NCI-H1930 (cell line): ENCODE results near the gene VAV2.
"Not testable (repeated sequence)": the region's sequence is repeated elsewhere in the genome, so short reads cannot be mapped to it uniquely, and the experiment has no call there.

Experiments used
- DNase-seq, 2 experiments: peaks; one replicate each; lab custom pipeline; 2025; lab: John Stamatoyannopoulos, UW

Gene VAV2

DNA sequence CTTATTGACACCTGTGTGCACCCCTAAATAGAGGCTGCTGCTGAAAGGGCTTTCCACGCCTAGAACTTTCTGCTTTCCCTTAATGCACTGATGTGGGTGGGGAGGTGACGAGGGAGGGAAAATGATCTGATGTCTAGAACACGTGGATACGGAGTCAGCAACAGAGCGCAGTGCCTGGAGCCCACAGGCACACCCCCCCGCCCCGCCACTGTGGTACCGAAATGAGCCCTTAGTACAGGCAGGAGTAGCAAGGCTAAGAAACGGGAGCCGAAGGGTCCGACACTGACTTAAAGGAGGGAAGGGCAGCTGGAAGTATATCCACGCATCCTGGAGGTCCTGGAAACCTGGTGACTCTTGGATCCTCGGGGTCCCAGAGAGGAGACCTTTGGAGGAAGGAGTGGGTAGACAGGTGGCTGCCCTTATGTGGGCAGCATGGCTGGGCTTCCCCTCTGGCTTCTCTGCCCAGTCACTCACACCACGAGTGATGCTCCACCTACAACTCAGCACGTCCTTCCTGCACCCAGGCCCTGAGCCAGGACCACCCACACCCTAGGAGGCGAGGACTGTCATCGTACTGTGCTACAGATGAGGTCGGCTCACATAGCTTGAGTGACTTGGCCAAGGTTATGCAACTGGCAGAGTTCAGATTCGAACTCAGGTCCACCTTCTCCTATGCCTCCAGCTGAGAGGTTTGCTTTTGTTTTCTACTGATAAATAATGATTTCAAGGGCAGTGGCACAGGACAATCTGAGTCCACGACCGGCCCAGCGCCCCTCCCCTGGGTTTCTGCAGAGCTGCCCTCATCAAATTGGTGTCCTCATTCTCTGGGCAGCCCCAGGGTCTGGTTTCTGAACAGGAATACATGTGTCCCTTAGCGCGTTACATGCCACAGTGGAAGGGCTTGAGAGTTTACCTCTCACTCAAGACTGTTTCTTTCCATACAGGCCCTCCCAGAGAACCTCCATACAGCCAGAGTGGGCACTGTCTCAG, 4.7 kb upstream of the VAV2 start:
- no peak for DNase-seq

DNA sequence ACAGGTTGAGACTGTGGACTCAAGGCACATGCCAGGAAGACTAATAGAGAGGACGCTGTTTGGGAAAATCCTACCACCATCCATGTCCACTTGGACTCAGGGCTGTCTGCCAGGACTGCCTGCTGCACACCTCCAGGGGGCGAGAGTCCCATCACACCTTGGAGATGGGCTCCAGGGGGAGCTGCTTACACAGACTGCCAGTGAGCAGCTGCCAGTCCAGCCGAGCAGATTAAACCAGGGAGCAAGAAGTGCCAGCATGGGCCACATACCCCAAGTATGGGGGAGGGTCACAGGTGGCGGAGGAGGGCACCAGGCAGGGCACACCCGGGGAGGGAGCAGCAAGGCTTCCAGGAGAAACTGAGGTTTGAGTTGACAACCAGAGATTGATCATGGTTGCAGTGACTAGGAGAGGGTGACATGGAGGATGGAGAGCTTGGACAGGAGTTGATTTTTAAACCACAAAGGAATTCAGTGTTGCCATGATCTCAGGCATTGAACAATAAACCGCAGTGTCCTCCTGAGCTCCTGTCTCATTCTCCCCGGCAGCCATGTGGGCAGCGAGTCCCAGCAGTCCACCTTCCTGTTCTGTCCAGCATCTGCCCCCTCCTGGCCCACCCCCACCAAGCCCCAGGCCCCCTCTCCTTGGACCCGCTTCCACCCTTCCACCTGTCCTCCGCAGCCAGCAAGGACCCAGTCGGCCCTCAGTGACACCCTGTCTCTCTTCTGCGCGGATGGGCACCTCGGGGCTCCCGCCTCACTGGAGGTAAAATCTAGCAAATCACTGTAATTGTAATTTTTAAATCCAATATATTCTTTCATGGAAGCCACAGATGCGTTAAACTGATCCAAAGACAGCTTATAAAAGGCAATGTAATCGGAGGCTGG, 3.1 kb upstream of the VAV2 start:
- DNase-seq: peak; percentile 12 to 13

DNA sequence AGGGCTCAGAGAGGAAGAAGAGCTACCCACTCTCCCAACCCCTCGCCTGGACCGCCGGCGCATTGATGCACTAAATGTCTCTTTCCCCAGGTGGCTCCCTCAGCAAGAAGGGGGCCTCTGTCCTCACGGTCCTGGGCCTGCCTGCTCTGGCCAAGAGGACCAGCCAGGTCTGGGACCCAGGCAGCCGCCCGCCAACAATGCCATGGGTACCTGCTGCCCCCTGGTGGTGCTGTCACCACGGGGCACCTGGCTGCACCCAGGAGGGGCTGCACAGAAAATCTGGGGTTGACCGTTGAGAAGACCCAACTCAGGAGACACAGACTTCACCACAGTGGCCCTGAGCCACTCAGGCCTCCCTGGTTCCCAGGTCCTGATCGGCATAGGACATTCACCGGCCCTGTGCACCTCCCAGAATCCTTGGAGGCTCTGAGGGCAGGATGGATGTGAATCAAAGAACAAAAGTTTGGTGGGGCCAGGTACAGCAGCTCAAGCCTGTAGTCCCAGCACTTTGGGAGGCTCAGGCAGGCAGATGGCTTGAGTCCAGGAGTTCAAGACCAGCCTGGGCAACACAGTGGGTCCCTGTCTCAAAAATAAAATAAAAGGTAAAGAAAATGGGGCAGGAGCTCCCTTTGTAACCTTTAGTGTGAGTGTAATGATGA, 2.4 kb upstream of the VAV2 start:
- DNase-seq: peak; percentile 50 to 58

DNA sequence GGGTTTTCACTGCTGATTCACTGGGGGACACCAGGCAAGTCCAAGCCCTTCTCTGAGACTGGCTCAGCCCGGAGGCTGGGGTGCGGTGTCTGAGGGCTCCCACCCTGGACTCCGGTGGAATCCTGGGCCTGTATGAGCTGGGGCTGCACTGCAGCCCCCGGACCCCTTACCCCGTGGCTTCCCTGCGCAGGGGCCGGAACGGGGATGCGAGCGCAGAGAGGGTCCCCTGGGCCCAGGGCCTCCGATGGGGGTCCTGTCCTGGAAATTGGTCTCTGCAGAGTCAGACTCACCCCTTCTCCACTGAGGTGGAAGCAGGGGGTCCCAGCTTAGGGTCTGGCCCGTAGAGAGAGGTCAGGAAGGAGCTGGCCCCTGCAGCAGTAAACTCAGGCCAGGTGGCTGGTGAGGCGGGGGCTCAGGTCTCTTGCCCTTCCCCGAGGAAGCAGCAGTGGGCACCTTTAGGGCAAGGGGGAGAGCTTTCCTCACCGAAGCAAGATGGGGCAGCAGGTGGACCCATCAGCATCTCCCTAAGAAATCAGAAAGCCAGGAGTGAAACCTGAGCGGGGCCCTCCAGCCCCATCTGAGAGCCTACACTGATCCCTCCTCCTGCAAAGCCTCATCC, 1.6 kb upstream of the VAV2 start:
- no peak for DNase-seq

DNA sequence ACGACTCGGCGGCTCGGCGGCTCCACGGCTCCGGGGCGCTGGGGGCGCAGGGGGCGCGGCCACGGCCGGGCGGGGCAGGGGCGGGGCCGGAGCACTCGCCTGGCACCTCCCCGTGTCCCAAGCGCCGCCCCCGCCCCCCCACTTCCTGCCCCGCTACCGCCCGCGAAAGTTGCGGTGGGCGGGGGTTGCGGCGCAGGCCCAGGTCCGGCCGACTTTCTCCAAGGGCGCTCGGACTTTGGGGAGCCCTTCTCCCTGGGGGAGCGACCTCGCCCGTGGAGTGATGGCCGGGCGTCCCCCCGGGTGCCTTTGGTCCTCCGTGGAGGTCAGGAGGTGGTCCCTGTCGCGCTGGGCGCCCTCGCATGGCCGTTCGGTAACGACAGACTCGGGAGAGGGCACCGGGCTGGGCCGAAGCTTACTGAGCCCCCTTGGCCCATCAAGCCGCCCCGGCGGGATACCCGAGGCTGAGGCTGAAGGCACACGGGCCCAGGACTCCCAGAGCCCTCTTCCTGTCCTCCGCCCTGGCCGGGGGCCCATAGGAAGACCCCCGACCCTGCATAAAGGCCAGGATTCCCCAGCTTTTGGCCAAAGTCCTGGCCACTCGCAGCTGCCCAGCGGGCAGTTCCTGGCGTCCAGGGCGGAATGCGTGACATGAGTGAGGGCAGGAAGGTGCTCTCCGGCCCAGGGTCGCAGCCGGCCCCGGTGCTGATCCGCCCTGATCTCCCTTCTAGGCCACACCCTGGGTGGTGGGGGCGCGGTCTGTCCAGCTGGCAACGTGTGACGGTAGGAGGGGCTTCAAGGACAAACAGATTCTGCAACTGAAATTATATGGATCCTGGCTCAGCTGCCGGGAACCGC, 883 bp upstream of the VAV2 start:
- DNase-seq: peak; percentile 36 to 63

DNA sequence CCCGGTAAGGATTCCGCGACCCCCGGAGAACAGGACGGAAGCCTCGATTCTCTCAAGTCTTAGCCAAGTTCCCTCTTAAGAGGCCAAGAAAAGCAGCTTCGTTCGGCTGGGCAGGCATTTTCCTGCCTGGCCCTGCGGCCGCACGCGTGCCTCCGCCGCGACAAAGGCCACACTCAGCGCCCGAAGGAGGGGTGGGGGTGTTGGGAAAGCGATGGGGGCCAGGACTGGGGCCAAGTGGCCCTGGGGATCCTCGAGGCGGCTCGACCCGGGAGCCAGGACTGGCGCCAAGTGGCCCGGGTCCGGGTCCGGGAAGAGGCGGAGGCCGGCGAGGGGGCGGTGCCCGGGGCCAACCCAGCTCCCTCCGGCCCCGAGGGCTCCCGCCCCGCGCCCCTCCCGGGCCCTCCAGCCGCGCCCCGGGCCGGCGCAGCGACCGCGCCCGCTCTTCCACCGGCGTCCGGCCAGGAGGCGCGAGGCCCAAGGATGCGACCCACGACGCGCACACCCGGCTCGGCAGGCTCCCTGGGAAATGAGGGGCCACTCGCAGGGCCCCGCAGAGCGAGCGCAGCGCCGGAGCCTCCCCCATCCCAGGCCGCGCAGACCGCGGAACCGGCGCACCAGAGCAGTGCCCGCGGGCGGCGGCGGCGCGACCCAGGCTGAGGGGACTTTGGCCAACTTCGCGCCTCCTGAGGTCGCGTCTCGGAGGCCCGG, 756 bp downstream of the VAV2 start:
- no peak for DNase-seq

DNA sequence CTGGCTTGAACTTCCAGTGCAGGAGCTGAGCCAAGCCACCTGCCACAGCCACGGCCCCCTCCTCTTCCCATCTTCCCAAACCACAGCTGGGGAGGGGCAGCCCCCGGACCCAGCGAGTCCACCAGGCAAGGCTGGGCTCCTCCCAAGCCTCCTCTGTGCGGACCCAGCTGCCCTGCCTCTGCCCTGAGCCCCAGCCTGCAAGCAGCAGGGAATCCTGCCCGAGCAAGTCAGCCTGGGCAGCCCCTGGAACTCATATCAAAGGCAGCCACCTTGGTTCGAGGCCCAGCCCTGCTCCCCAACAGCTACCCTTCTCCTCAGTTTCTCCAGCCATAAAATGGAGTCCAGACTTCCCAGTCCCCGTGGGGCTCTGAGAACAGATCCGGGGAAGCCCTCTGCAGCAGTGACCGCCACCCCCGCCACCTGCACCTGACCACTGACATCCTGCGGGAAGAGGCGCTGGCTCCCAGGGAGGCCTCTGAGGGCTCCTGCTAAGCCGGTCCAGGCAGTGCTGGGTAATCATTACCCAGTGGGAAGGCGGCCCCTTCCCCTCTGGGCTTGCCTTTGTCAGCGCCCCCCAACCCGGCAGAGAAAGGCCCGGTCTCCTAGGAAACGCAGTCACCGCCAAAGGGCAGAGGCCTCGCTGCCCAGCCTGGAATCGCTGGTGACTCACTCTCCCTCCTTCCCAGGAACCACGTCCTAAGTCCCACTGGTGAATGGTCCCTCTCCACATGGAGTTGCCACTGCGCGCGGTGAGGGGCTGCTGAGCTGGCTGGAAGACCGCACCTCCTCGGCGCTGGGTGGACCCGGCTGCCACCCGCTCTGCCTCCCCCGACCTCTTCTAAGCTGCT, 1.5 kb downstream of the VAV2 start:
- no peak for DNase-seq

DNA sequence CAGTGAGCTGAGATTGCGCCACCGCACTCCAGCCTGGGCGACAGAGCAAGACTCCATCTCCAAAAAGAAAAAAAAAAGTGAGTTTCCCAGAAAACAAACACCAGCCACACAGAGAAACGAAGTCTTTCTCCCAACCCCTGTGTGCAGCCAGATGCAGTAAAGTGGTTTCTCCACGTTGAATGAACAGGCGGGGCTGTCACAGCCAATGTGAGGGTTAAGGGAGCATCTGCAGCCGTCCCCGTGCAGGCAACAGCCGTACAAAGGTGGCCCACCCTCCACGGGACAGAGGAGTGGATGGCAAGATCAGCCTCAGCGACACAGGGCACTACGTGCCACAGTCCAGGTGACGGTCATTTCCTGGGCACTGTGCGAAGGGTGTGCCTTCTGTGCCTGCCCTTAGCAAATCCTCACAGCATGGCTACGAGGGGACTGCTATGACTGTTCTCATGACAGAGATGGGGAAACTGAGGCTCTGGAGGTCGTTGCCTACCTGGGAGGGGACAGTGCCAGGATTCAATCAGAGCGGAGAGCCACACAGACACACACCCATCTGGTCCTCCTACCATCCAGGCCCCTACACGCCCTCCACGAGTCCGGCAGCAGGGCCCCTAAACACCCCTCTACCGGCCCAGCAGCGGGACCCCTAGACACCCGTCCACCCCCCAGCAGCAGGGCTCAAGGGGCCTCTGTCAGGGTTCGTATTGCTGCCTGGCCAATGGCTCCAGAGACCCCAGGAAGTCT, 2.3 kb downstream of the VAV2 start:
- DNase-seq: no peak

DNA sequence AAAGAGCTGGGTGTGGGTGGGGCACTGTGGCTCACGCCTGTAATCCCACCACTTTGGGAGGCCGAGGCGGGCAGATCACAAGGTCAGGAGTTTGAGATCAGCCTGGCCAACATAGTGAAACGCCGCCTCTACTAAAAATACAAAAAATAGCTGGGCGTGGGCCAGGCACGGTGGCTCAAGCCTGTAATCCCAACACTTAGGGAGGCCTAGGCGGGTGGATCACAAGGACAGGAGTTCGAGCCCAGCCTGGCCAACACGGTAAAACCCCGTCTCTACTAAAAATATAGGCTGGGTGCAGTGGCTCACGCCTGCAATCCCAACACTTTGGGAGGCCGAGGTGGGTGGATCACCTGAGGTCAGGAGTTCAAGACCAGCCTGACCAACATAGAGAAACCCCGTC, 3.4 kb downstream of the VAV2 start:
- DNase-seq: not testable (repeated sequence)

DNA sequence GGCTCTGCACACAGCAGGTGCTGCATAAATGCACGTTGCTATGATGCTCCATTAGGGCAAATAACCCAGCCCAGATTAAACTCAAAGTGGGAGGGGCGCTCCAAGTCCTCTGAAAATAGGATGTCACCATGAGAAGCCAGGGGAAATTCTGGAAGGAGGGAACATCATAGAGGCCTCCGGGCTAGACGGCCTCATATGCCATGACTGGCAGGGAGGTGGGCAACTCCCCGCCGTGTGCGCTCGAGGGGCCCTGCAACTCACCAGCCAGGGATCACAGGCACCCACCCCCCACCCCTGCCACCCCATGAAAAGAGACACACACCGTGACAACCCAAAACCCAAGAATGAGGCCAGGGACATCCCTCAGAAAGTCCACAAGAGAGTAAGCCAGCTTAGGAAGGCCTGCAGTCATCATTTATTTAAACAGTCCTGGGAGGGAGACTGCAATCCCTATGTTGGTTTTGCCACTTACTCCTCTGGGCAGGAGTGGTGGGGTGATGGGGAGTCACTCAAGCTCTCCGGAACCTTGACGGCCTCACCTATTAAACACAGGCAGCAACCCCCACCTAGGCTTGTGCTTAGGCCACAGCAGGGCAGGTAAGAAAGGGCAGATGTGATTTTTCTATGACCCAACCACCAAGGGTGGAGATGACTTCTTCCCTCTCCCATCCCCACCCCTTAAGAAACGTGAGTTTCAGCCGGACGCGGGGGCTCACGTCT, 4.0 kb downstream of the VAV2 start:
- no peak for DNase-seq

DNA sequence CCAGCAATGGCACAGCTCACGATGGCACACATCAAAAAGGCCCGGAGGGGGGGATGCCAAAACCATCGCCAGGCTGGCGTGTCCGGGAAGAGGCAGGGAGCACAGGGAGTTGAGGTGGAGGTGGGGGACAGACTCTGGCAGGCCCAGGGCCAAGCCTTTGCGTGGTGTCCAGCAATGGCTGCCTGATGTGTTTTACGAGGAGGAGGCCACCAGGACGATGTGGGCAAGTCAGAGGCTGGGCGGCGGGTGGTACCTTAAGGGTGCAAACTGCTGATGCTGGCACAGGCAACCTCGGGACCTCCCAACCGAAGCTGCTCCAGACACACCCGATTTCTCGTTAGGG, 4.7 kb downstream of the VAV2 start:
- no peak for DNase-seq

DNA sequence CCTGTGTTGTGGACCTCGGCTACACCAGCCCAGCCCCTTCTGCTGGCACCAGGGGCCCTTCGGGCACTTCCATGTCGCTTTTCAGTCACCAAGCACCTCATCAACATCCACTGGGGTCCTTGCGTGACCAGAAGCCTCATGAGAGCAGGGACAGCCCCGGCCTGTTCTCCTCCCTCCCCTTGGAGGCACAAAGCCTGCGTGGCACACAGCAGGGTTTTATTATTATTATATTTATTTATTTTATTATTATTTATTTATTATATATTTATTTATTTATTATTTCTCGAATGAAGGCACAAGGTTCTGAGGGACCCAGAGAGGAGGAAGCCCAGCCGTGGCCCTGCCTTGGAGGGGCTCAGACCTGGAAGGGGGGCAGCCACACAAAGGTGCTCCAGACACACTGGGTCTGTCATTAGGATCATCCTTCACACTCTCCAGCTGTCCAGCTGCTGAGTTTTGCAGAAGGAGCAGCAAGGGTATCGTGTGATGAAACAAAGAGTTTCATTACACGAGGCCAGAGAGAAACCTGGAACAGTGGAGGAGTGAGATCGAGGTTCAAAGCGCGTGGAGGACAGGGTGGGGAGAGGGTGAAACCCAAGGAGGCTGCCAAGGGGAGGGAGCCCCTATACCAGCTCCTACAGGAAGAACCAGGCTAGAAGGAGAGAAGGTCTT, 5.2 kb downstream of the VAV2 start:
- DNase-seq: no peak

DNA sequence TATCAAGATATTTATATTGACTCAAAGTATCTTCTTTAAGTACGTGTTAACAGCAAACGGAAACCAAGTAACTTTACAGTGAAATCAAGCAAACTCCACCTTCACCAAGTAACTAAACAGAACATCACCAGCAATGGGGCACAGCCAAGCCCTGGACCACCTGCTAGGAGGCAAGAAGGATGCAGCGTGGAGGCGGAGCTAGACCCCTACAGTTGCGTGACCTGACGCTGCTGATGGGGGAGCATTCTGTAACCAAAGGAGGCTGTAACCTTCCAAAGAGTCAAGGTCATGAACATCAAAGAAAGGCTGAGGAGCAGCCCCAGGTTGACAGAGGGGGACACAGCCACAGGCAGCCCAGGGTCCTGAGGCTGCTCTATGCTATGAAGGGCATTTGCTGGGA, 6.1 kb downstream of the VAV2 start:
- DNase-seq: no peak

DNA sequence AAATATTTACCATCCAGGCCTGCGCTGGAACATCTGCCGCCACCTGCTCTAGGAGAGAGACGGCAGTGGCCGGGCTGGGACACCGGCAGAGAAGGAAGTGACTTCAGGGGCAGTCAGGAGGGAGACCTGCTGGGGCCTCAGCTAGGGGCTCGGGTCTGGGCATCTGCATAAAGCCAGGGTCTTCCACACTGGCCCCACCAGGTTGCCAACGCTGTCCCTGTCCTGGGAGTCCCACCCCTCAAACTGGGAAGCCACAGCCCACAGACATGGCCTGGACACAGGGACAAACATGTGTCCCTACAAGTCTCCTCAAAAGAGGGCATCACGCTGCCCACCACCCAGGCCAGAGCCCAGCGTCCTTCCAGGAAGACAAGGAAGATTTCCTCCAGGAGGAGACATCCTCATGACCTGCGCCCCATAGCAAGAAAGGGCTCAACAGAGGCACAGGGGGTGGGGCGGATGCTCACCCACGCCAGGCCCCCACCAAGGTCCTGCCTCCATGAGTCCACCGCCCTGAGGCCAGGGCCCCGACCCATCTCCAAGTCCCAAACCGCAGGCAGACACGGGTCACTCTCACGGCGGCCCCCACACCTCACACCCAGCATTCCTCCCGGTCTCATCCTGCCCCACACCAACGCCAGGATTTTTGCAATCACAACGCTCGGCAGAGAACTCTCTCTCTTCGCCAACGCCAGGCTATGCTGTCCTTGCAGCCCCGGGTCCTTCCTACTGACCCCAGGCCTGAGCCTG, 9.0 kb downstream of the VAV2 start:
- DNase-seq: no peak

DNA sequence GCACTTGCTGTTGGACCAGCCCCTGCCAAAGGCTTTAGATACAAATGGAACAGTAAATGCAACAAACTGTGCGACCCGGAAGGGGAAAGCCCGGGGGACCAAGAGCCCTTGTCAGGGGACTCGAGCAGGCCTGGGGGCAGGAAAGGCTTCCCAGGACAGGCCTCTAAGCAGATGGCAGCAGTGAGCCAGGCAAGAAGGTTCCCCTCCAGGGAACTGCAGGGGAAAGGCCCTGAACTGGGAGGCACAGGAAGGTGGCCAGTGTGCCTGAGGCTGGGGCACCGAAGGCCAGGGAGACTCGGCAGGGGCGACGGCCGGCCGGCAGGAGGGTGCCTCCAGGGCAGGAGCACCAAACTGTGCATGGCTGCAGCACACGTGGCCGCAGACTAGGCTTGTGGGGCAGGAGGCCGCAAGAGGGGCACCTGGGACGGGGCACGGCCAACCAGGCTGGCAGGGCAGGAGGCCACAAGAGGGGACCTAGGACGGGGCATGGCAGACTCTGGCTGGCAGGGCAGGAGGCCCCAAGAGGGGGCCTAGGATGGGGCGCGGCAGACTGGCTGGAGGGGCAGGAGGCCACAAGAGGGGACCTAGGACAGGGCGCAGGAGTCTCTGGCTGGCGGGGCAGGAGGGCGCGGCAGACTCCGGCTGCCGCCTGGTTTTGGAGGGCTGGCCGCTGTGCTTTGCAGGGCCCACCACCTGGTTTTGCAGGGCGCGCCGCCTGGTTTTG, 10.0 kb downstream of the VAV2 start:
- no peak for DNase-seq

DNA sequence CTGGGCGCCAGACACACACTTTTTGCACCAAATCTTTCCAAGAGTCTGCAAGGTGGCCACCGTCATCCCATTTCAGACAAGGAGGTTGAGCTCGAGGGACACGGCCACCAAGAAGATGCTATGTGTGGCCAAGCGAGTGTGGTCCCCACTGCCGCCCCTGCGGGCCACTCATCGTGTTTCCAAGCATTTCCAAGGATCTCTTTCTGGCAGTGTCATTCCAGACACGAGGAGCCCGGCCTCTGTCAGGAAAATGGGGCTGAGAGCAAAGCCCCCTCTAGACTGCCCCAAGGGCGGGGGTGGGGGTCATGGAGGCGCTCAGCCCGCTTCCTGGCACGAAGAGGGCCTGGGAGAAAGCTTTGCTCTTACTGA, 10.6 kb downstream of the VAV2 start:
- no peak for DNase-seq
